ENCODE data around the gene SYCP2. TPM values are rescaled to one million over a fixed set of nuclear protein-coding genes. Genes with fewer than 3 reads are reported as not detected.

Gene SYCP2
- total RNA-seq, 4 donors from 2014 or later = 0.89 to 4.7 (median 2.0) TPM

GRCh38 chr20:59839400-59839799 lies 94.0 kb downstream of the SYCP2 start:
- H3K27me3 ChIP-seq = peaks cover 55% of the 10 kb centered on the region
- no peaks in the 10 kb centered on the region for H3K36me3 ChIP-seq
- H3K4me1 ChIP-seq = peaks cover 0 to 22% (median 8%) of the 10 kb centered on the region in 3 donors
- no peak for ATAC-seq
- H3K27ac ChIP-seq = no peak overlapping the region
- TF ChIP-seq POLR2A (IDR thresholded peaks at IDR 0.05) (no peak), EP300 (IDR thresholded peaks at IDR 0.05) (no peak), POLR2AphosphoS5 (IDR thresholded peaks at IDR 0.05) (no peak), CTCF (IDR thresholded peaks at IDR 0.05) (no peak)
- no peaks in the 10 kb centered on the region for H3K9me3 ChIP-seq
- 47 to 80% methylated on average over 4 to 5 of the region's 5 CpGs for WGBS, 2 donors (ENCODE audit: low coverage in 1 of 2)
- H3K4me3 ChIP-seq = no peak overlapping the region

DNA sequence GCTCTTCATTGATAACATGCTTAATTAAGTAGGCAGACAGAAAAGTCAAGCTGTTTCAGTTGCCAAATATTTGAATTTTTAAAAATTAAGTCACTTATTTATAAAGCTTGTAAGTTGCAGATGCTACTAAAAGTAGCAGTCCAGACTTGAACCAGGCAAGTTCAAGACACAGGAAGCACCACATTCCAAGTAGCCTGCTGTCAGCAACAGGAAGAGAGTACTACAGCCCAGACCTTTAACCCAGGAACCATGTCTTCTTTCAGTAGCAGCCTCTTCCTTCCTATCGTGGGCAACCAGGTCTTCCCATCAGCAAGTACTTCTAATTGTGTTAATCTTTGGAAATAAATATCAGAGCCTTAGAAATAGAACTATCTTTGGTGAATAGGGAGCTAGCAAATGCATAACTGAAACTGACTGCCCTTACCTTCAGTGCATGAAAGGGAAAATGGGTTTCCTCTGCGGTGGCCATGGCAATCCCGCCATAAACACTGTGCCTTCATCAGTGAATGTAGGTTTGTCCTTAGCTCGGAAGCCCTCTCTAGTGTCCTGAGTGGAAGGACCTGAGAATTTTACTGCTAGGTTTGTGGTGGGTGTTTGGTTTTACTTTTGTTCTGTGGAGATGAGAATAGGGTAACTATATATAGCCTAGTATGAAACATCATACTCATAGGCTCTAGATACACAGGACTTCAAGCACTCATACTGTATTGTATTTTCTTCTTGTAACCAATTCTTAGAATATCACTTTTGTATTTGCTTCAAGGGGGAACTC lies 95.6 kb downstream of the SYCP2 start:
- no peak for TF ChIP-seq POLR2A (IDR thresholded peaks at IDR 0.05)
- no peak for TF ChIP-seq POLR2AphosphoS5 (IDR thresholded peaks at IDR 0.05)
- no peak for TF ChIP-seq CTCF (IDR thresholded peaks at IDR 0.05)
- no peak for TF ChIP-seq EP300 (IDR thresholded peaks at IDR 0.05)
- Histone ChIP-seq H3K9me3 (no peaks in the 10 kb centered on the region), H3K4me3 (no peak overlapping the region), H3K4me1 (peaks cover 0 to 22% (median 8%) of the 10 kb centered on the region in 3 donors), H3K27ac (no peak overlapping the region), H3K27me3 (peaks cover 58% of the 10 kb centered on the region), H3K36me3 (no peaks in the 10 kb centered on the region)
- ATAC-seq = no peak
- 56 to 71% methylated on average over 3 to 4 of the region's 4 CpGs for WGBS, 2 donors (ENCODE audit: low coverage in 1 of 2)

DNA sequence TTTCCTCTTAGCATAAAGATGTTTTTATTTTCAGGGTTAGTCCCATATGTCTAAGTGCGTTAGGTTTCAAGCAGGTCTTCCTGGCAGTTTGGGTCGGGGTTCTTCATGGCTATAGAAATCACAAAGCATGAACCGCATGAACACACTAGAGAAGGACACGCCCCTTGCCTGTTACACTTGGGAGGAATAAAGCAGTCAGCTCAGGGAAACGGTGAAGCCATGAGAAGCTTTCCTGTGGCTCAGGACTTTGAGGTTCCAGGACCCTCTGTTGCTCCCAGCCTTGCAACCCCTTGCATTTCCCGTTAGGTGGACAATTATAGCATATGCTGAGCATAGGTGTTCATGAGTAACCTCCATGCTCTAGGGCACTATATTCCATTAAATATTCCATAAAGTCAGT lies 96.7 kb downstream of the SYCP2 start:
- no peaks in the 10 kb centered on the region for H3K36me3 ChIP-seq
- peaks cover 56% of the 10 kb centered on the region for H3K27me3 ChIP-seq
- H3K27ac ChIP-seq = no peak overlapping the region
- H3K9me3 ChIP-seq = no peaks in the 10 kb centered on the region
- H3K4me1 ChIP-seq = peaks cover 0 to 23% (median 8%) of the 10 kb centered on the region in 3 donors
- no peak for ATAC-seq
- no peak overlapping the region for H3K4me3 ChIP-seq
- WGBS, 2 donors (ENCODE audit: low coverage in 1 of 2) = 52 to 65% methylated on average over 2 to 3 of the region's 6 CpGs
- no peak for TF ChIP-seq POLR2AphosphoS5 (IDR thresholded peaks at IDR 0.05)
- no peak for TF ChIP-seq CTCF (IDR thresholded peaks at IDR 0.05)
- no peak for TF ChIP-seq POLR2A (IDR thresholded peaks at IDR 0.05)
- TF ChIP-seq EP300 (IDR thresholded peaks at IDR 0.05) = no peak

DNA sequence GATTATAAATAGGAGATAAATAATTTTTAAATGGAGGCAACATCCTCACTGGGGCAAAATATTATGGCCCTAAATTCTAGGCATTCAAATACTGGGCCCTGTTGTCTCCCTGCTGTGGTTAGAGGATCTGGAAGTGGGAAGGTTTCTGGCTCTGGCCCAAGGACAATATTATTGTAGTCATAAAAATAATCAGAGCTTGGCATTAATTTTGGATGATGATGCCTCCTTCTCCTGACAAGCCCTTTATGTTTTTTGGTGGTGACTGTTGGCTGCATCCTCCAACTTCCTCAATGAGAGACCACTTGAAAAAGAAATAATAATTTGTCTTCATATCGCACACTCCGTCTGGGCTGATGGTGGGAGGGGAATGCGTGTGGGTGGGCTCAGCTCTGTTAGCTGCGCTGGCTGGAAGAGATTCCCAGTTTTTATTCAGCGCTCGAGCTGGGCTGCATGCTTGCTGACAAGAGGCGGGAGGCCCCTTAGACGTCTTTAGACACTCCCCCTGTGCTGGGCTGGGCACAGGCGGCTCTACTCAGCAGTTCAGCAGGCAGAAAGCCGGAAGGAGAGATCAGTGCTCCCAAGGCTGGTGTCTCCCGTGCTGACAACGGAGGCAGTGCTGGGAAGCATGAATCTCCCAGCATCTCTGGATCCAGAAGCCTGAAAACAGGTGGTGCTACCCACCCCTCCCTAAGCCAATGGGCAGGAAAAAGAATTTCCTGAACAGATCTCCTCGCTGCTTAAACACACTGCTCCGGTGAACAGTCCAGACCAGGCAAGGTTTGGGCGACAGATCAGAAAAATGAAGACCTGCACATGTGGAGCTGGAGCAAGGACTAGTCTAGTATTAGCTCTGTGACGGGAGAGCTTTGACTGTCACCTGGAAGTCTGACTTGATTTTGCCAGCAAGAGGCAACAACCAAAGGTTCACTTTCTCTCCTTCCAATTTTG lies 97.7 kb downstream of the SYCP2 start:
- H3K36me3 ChIP-seq = no peaks in the 10 kb centered on the region
- H3K4me1 ChIP-seq = peaks cover 0 to 26% (median 8%) of the 10 kb centered on the region in 3 donors
- no peak overlapping the region for H3K27ac ChIP-seq
- peak; percentile 67 for ATAC-seq
- no peak for TF ChIP-seq POLR2A (IDR thresholded peaks at IDR 0.05)
- no peak for TF ChIP-seq POLR2AphosphoS5 (IDR thresholded peaks at IDR 0.05)
- no peak for TF ChIP-seq CTCF (IDR thresholded peaks at IDR 0.05)
- no peak for TF ChIP-seq EP300 (IDR thresholded peaks at IDR 0.05)
- H3K9me3 ChIP-seq = no peaks in the 10 kb centered on the region
- H3K4me3 ChIP-seq = peak overlapping the region in 1 of 2 donors; percentile 17
- WGBS, 2 donors (ENCODE audit: low coverage in 1 of 2) = 3 to 4% methylated on average over 11 of the region's 16 CpGs
- peaks cover 47% of the 10 kb centered on the region for H3K27me3 ChIP-seq
